HL-60 (cell line): ENCODE data around the gene PLK2.

ENCODE experiments used
- DNase-seq, 2 experiments: peaks; one replicate each; pipeline ENCODE4 v3.0.0-alpha.2; 2010 to 2020; ENCODE audit warnings: low read depth in 1 of 2, low spot score in 1 of 2
- H3K27ac ChIP-seq: fragments of 250-450 bp; sonication (Bioruptor Pico); replicated peaks from 2 replicates; pipeline ENCODE4 v1.5.1; 2020; ENCODE audit warnings: mild to moderate bottlenecking, moderate library complexity
- H3K27me3 ChIP-seq: fragments of 250-450 bp; sonication (Bioruptor Pico); 2 replicates; pipeline ENCODE4 v1.5.1; 2021; ENCODE audit warnings: mild to moderate bottlenecking, moderate library complexity; ENCODE audit not compliant: insufficient read depth, poor library complexity, severe bottlenecking
- H3K4me3 ChIP-seq: replicated peaks from 2 replicates; pipeline ENCODE4 v1.5.1; 2011; ENCODE audit warnings: mild to moderate bottlenecking, control low read depth, low read length; ENCODE audit not compliant: insufficient read depth
- GABPA ChIP-seq: IDR thresholded peaks from 2 replicates; pipeline ENCODE4 v1.6.1; 2012; ENCODE audit warnings: low read depth
- POLR2AphosphoS5 ChIP-seq: IDR thresholded peaks from 2 replicates; pipeline ENCODE4 v1.6.1; 2012; ENCODE audit warnings: low read depth
- SPI1 ChIP-seq: IDR thresholded peaks from 2 replicates; pipeline ENCODE4 v1.6.1; 2012; ENCODE audit warnings: low read depth, mild to moderate bottlenecking, borderline replicate concordance
- TF ChIP-seq, protein P1 (sequence below): IDR thresholded peaks from one replicate; pipeline ENCODE4 v1.5.1; 2011; ENCODE audit warnings: low read length, control low read depth, inconsistent platforms; ENCODE audit not compliant: insufficient read depth
- TF ChIP-seq, protein P2 (sequence below): IDR thresholded peaks from 2 replicates; pipeline ENCODE4 v1.6.1; 2012; ENCODE audit warnings: low read depth; ENCODE audit not compliant: insufficient replicate concordance

The PLK2 gene

DNA sequence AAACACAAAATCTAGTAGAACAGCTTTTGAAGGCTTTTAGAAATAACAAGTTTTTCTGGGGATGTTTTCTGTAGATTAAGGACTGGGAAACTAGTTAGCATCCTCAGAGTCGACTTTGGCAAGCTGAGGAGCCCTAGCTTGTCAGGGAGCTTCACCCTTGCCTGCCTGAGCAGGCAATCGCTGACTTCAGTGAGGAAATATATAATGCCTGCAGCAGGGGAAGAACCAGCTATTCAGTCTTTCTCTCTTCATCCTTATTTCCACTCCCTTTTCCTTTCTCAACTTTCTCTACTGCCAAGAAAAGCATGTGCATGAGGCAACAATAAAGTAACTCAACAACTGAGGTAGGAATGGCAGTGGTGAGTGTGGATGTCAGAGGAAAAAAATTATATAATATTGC, 54.7 kb downstream of the PLK2 start:
- Histone ChIP-seq H3K27ac (no peak overlapping the region), H3K27me3 (no peaks in the 10 kb centered on the region), H3K4me3 (no peak overlapping the region)
- no peak for DNase-seq
- TF ChIP-seq POLR2AphosphoS5: no peak
- TF ChIP-seq, protein P1, sequence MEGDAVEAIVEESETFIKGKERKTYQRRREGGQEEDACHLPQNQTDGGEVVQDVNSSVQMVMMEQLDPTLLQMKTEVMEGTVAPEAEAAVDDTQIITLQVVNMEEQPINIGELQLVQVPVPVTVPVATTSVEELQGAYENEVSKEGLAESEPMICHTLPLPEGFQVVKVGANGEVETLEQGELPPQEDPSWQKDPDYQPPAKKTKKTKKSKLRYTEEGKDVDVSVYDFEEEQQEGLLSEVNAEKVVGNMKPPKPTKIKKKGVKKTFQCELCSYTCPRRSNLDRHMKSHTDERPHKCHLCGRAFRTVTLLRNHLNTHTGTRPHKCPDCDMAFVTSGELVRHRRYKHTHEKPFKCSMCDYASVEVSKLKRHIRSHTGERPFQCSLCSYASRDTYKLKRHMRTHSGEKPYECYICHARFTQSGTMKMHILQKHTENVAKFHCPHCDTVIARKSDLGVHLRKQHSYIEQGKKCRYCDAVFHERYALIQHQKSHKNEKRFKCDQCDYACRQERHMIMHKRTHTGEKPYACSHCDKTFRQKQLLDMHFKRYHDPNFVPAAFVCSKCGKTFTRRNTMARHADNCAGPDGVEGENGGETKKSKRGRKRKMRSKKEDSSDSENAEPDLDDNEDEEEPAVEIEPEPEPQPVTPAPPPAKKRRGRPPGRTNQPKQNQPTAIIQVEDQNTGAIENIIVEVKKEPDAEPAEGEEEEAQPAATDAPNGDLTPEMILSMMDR: no peak
- TF ChIP-seq GABPA: no peak
- TF ChIP-seq, protein P2, sequence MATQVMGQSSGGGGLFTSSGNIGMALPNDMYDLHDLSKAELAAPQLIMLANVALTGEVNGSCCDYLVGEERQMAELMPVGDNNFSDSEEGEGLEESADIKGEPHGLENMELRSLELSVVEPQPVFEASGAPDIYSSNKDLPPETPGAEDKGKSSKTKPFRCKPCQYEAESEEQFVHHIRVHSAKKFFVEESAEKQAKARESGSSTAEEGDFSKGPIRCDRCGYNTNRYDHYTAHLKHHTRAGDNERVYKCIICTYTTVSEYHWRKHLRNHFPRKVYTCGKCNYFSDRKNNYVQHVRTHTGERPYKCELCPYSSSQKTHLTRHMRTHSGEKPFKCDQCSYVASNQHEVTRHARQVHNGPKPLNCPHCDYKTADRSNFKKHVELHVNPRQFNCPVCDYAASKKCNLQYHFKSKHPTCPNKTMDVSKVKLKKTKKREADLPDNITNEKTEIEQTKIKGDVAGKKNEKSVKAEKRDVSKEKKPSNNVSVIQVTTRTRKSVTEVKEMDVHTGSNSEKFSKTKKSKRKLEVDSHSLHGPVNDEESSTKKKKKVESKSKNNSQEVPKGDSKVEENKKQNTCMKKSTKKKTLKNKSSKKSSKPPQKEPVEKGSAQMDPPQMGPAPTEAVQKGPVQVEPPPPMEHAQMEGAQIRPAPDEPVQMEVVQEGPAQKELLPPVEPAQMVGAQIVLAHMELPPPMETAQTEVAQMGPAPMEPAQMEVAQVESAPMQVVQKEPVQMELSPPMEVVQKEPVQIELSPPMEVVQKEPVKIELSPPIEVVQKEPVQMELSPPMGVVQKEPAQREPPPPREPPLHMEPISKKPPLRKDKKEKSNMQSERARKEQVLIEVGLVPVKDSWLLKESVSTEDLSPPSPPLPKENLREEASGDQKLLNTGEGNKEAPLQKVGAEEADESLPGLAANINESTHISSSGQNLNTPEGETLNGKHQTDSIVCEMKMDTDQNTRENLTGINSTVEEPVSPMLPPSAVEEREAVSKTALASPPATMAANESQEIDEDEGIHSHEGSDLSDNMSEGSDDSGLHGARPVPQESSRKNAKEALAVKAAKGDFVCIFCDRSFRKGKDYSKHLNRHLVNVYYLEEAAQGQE: no peak
- TF ChIP-seq SPI1: no peak

DNA sequence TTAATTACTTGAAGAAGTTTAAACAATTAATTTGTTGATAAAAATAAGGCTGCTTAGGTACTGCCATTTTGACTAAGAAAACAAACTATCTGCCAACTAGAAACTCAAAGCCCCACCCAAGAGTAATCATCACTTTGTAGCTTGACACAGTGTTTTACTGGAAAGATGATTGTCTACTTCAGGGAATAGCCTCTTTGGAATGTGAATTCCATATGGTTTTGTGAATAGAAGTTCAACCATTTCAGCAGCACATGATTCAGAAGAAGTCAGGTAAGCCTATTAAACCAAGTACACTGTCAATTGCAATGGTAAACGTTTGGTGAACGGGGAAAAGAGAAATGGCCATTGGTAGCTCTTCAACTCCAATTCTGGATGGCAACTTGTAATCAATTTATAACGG, 55.2 kb downstream of the PLK2 start:
- no peak overlapping the region for H3K27ac ChIP-seq
- TF ChIP-seq, protein P2: no peak
- no peak for TF ChIP-seq GABPA
- TF ChIP-seq SPI1: no peak
- TF ChIP-seq, protein P1: no peak
- TF ChIP-seq POLR2AphosphoS5: no peak
- no peak for DNase-seq
- H3K4me3 ChIP-seq: no peak overlapping the region
- no peaks in the 10 kb centered on the region for H3K27me3 ChIP-seq
